Right renal cortex interstitium (tissue), 3 donors: ENCODE measurements around the gene DLG5. TPM values are rescaled to one million over a fixed set of nuclear protein-coding genes. Genes with fewer than 3 reads are reported as not detected.
"Not testable (repeated sequence)": the region's sequence is repeated elsewhere in the genome, so short reads cannot be mapped to it uniquely, and the experiment has no call there.

ENCODE experiments used
- DNase-seq, 3 donors: peaks; one replicate each; pipeline ENCODE4 v3.0.0-alpha.2; 2013; ENCODE audit warnings: low read depth in 3 of 3, low spot score in 2 of 3
- polyA plus RNA-seq, 3 donors: library from polyadenylated mRNA; unstranded; fragments of 120-200 nt; gene quantifications; one replicate each; pipeline ENCODE4 v1.2.1, GENCODE V29; 2013; ENCODE audit not compliant: insufficient read length in 3 of 3

DLG5 gene
- polyA plus RNA-seq, 3 donors = 35.7 to 39.1 (median 37.7) TPM

- DNase-seq = no peak
Observed at GRCh38 chr10:77776487-77776886, 150.1 kb downstream of the DLG5 start.

- DNase-seq = no peak
Observed at GRCh38 chr10:77774940-77775391, 151.6 kb downstream of the DLG5 start.

- no peak for DNase-seq
Observed at GRCh38 chr10:77773631-77774426, 152.7 kb downstream of the DLG5 start.

- not testable (repeated sequence) for DNase-seq
Observed at GRCh38 chr10:77772852-77773600, 153.5 kb downstream of the DLG5 start.

GRCh38 chr10:77771851-77772250 lies 154.7 kb downstream of the DLG5 start:
- no peak for DNase-seq

GRCh38 chr10:77771450-77771849 lies 155.1 kb downstream of the DLG5 start:
- DNase-seq = no peak

- no peak for DNase-seq
Observed at GRCh38 chr10:77770868-77771175, 155.7 kb downstream of the DLG5 start.

GRCh38 chr10:77770081-77770867 lies 156.3 kb downstream of the DLG5 start:
- DNase-seq = no peak

- DNase-seq = no peak
Observed at GRCh38 chr10:77768039-77768438, 158.5 kb downstream of the DLG5 start.

- no peak for DNase-seq
Observed at GRCh38 chr10:77763453-77764430, 162.8 kb downstream of the DLG5 start.

GRCh38 chr10:77758406-77758805 lies 168.1 kb downstream of the DLG5 start:
- DNase-seq = not testable (repeated sequence)

- DNase-seq = no peak
Observed at GRCh38 chr10:77756319-77757232, 170.0 kb downstream of the DLG5 start.

- DNase-seq = no peak
Observed at GRCh38 chr10:77746047-77746707, 180.4 kb downstream of the DLG5 start.

- no peak for DNase-seq
Observed at GRCh38 chr10:77744245-77744644, 182.3 kb downstream of the DLG5 start.

- no peak for DNase-seq
Observed at GRCh38 chr10:77742172-77742571, 184.4 kb downstream of the DLG5 start.

- DNase-seq = no peak
Observed at GRCh38 chr10:77741746-77742145, 184.8 kb downstream of the DLG5 start.
